K562 (cell line): ENCODE measurements around the gene OSGIN1. TPM values are rescaled to one million over a fixed set of nuclear protein-coding genes. Genes with fewer than 3 reads are reported as not detected.

ENCODE experiments used
- BDP1 ChIP-seq: IDR thresholded peaks from 3 replicates; pipeline ENCODE4 v1.6.1; 2011; ENCODE audit not compliant: insufficient read length, insufficient read depth
- CC2D1A ChIP-seq: fragments of 450-650 bp; IDR thresholded peaks from 2 replicates; pipeline ENCODE4 v1.6.1; 2017; ENCODE audit warnings: mild to moderate bottlenecking
- FOS ChIP-seq: IDR thresholded peaks from 3 replicates; pipeline ENCODE4 v1.6.1; 2011; ENCODE audit not compliant: insufficient read length; ENCODE audit errors: extremely low read depth
- FOXK1 ChIP-seq: sonication (generic); formaldehyde crosslinking; IDR thresholded peaks from 2 replicates; pipeline ENCODE4 v1.8.0; 2022; ENCODE audit warnings: missing genetic modification reagents, mild to moderate bottlenecking, borderline replicate concordance
- HDAC8 ChIP-seq: fragments of 450-650 bp; IDR thresholded peaks from 2 replicates; pipeline ENCODE4 v1.6.1; 2016; ENCODE audit warnings: mild to moderate bottlenecking, missing genetic modification characterization, moderate library complexity, missing compliant biosample characterization
- HDGF ChIP-seq: fragments of 450-650 bp; IDR thresholded peaks from 2 replicates; pipeline ENCODE4 v1.6.1; 2016
- HSF4 ChIP-seq: fragments of 250-450 bp; sonication (Bioruptor Pico); IDR thresholded peaks from 2 replicates; pipeline ENCODE4 v2.1.2; 2022; ENCODE audit warnings: mild to moderate bottlenecking, moderate library complexity, borderline replicate concordance
- PHB ChIP-seq: fragments of 250-450 bp; sonication (Bioruptor Pico); IDR thresholded peaks from 2 replicates; pipeline ENCODE4 v1.5.0; 2021
- RB1 ChIP-seq: fragments of 450-650 bp; IDR thresholded peaks from 2 replicates; pipeline ENCODE4 v1.6.1; 2017; ENCODE audit warnings: low read depth, mild to moderate bottlenecking
- RFX5 ChIP-seq: IDR thresholded peaks from 2 replicates; pipeline ENCODE4 v1.6.1; 2011; ENCODE audit warnings: low read depth, mild to moderate bottlenecking, improper control_type of control experiment, low read length
- SMC3 ChIP-seq: conservative IDR thresholded peaks from 2 replicates; pipeline ENCODE4 v1.6.1; 2011; ENCODE audit warnings: low read depth, low read length, improper control_type of control experiment; ENCODE audit not compliant: insufficient read depth
- SP1 ChIP-seq: sonication (generic); formaldehyde crosslinking; IDR thresholded peaks from 2 replicates; pipeline ENCODE4 v1.8.1; 2022; ENCODE audit warnings: mild to moderate bottlenecking, missing genetic modification reagents
- STAT5B ChIP-seq: fragments of 250-450 bp; sonication (Bioruptor Pico); IDR thresholded peaks from 2 replicates; pipeline ENCODE4 v1.8.0; 2021; ENCODE audit warnings: mild to moderate bottlenecking, inconsistent platforms
- SUPT5H ChIP-seq: fragments of 450-650 bp; IDR thresholded peaks from 2 replicates; pipeline ENCODE4 v1.6.1; 2016
- TARDBP ChIP-seq: fragments of 450-650 bp; IDR thresholded peaks from 2 replicates; pipeline ENCODE4 v1.6.1; 2016
- XRCC5 ChIP-seq: fragments of 200-400 bp; formaldehyde crosslinking; IDR thresholded peaks from 2 replicates; pipeline ENCODE4 v1.6.1; 2017; ENCODE audit warnings: low read depth, mild to moderate bottlenecking, low read length
- ZBTB40 ChIP-seq, 2 experiments: fragments of 450-650 bp in 1 of 2; sonication (generic) in 1 of 2; formaldehyde crosslinking in 1 of 2; IDR thresholded peaks; 2 replicates each; pipeline versions ENCODE4 v1.7.1 to v1.9.0; 2016 to 2022; ENCODE audit warnings: inconsistent platforms in 1 of 2, mild to moderate bottlenecking in 1 of 2, missing genetic modification reagents in 1 of 2
- ZFPM2 ChIP-seq: fragments of 250-450 bp; sonication (Bioruptor Pico); IDR thresholded peaks from 2 replicates; pipeline ENCODE4 v1.5.1; 2022; ENCODE audit warnings: mild to moderate bottlenecking
- ZNF431 ChIP-seq: sonication (generic); formaldehyde crosslinking; IDR thresholded peaks from 2 replicates; pipeline ENCODE4 v1.8.0; 2022; ENCODE audit warnings: mild to moderate bottlenecking, missing genetic modification reagents
- ZNF589 ChIP-seq: fragments of 200-800 bp; sonication (Bioruptor generic); IDR thresholded peaks from 2 replicates; pipeline ENCODE4 v1.6.1; 2016; ENCODE audit warnings: low read depth, missing genetic modification characterization, missing compliant biosample characterization
- polyA plus RNA-seq, 8 experiments: library from polyadenylated mRNA; depleted of rRNA in 4 of 8; stranded (reverse) in 5 of 8; unstranded in 3 of 8; fragments of >200 nt; fragmentation: Nextera tagmentation in 2 of 8; fragmentation: Illumina TruSeq in 1 of 8; extraction: Ambion mirVana in 2 of 8; extraction: Trizol in 1 of 8; gene quantifications; 2 replicates each; pipeline versions ENCODE4 v1.2.1 to v1.2.3, GENCODE V29; 2011 to 2014; ENCODE audit warnings: inconsistent platforms in 1 of 8, missing spikeins in 1 of 8
- total RNA-seq, 7 experiments: library from RNA; depleted of rRNA in 6 of 7; stranded (reverse); fragments of >200 nt in 6 of 7; fragmentation: Illumina TruSeq in 2 of 7; extraction: Trizol in 2 of 7; gene quantifications; 2 replicates each; pipeline versions ENCODE4 v1.2.1 to v1.2.3, GENCODE V29; 2011 to 2021; ENCODE audit warnings: low replicate concordance in 1 of 7

The OSGIN1 gene
- total and polyA plus RNA-seq, 9 of the 15 experiments (the other 6 are each of a cell fraction or from before 2014, with no cell fraction given), result 0.03 to 3.6 (median 1.6) TPM

- no peak for TF ChIP-seq ZBTB40 (IDR thresholded peaks at IDR 0.05)
- TF ChIP-seq ZBTB40 (CRISPR knock-in tag; IDR thresholded peaks at IDR 0.05), result no peak
- TF ChIP-seq PHB (CRISPR knock-in tag), result no peak
- TF ChIP-seq FOS, result no peak
- TF ChIP-seq HDAC8, result no peak
- TF ChIP-seq FOXK1 (CRISPR knock-in tag), result no peak
- no peak for TF ChIP-seq ZNF589
- no peak for TF ChIP-seq STAT5B (CRISPR knock-in tag)
- peak; percentile 59; the same call in 1 of the 2 replicates for TF ChIP-seq CC2D1A
- TF ChIP-seq TARDBP, result no peak
- TF ChIP-seq ZNF431 (CRISPR knock-in tag), result no peak
- TF ChIP-seq RFX5, result no peak
- TF ChIP-seq XRCC5, result peak; percentile 55; the same call in 1 of the 2 replicates
- no peak for TF ChIP-seq BDP1
- peak; percentile 85 for TF ChIP-seq RB1
- TF ChIP-seq SUPT5H, result no peak
- peak; percentile 44; the same call in 1 of the 2 replicates for TF ChIP-seq SP1 (CRISPR knock-in tag)
- peak; percentile 95 for TF ChIP-seq SMC3
- no peak for TF ChIP-seq ZFPM2
- no peak for TF ChIP-seq HSF4 (CRISPR knock-in tag)
- TF ChIP-seq HDGF, result 0 out of 2 replicates have a peak, but pooled peaks have one; percentile 76
Measured at GRCh38 chr16:83956336-83957289, 3.6 kb downstream of the OSGIN1 start (continued).
